Urothelium cell line (cell line): Measurements from ENCODE around the gene JMJD7.

ENCODE experiments used
- DNase-seq: peaks from one replicate; pipeline ENCODE4 v3.0.0; 2011; ENCODE audit warnings: low spot score, mixed read lengths
- FAIRE-seq: peaks from 2 replicates; lab custom pipeline; 2011; peaks lifted over from hg19 to GRCh38; lab: Jason Lieb, UNC

JMJD7 gene

DNA sequence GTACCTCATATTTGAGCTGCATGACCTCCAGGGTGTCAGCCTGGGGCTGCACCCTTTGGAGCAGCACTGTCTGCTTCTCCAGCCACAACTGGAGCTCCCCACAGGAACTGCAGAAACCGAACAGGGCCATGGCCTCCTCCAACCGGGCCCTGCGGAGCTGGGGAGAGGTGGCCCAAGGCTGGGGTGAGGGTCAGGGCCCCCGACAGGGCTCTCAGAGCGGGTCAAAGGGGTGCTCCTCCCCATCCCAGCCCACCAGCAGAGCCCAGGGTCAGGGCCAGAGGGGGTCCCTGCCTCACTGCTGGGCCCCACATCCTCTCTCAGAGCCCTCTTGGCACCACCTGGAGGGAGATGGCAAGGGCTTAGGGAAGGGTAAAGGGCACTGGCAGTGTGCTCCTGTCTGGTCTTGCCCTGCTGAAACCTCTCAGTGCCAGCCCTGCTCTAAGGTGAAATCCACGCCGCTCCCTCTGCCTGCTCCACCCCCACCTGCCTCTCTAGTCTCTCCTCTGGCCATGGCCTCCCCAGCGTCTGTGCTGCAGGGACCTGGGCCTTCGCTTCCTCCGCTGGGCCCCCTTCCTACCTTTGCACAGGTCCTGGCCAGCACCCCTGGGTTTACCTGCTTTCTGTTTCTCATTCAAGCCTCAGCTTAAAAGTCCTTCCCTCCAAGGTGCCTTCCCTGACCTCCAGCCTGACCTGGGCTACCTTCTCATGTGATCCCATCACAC, 52.4 kb downstream of the JMJD7 start:
- FAIRE-seq (no peak), DNase-seq (no peak)

DNA sequence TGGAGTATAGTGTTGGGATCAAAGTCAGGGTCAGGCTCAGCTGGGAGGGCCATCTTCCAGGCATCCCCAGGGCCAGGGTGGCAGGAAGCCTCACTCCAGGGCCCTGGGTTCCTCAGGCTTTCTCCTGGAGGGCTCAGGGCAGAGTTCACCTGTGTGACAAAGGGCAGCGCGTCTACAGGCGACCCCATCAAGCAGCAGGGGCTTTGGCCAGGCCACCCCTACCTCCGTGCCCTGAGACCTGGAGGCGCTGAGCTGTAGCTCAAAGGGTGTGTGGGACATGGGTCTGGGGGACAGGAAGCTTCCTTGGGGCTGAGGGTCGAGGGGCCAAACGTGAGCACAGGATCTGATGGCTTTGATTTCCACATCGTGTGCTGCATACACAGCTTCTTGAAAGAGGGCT, 53.2 kb downstream of the JMJD7 start:
- no peak for DNase-seq
- no peak for FAIRE-seq

GRCh38 chr15:41881550-41881919, 53.6 kb downstream of the JMJD7 start:
- DNase-seq (no peak), FAIRE-seq (no peak)

- no peak for DNase-seq
- FAIRE-seq = no peak
Measured at GRCh38 chr15:41881920-41882688, 54.2 kb downstream of the JMJD7 start.

DNA sequence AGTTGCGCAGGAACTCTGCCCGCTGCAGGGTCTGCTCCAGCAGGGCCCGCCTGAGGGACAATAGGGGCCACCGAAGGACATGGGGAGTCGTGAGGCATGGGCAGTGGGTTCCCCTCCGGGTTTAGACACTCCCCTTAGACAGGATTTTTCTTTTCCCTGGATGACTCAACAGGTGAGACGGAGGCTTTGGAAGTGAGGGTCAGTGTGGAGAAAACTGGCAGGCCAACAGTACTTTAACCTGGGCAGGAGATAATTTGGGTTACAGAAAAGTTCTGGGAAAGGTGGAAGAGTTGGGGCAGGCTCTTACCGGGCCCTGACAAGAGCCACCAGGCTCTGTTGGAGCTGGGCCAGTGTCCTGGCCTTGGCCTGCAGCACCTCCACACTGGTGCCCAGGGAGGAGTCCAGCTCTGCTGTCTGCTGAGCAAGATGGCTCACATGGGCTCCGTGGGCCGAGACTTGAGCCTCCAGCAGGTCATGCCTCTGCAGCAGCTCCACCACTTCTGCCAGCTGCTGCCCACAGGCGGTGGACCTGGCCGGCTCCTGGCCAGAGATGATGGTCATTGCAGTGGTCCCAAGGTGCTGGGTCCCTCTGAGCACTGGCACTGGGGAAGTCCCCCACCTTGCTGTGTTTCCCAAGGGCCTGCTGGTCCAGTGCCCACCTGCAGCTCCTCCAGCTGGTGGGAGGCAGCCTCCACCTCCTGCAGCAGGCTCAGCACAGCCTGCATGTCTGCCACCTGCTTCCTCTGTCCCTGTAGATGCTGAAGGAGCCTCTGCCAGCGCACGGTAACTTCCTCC, 55.0 kb downstream of the JMJD7 start:
- no peak for DNase-seq
- no peak for FAIRE-seq

GRCh38 chr15:41883484-41883825, 55.6 kb downstream of the JMJD7 start:
- DNase-seq = no peak
- FAIRE-seq = no peak

DNA sequence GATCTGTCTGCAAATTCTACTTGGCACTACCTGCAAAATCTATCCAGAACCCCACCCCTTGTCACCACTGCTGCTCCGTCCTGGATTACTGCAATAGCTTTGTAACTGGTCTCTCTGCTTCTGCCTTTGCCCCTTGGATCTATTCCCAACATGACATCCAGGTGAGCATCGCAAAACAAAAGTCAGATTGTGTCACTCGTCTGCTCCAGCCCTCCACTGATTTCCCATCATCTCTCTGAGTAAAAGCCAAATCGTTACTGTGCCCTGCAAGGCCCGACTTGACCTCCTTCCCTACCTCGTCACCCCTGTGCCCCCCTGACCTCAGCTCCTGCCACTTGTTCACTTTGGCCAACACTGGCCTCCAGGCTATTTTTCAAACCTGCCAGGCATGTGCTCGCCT, 56.6 kb downstream of the JMJD7 start:
- DNase-seq (no peak), FAIRE-seq (no peak)

DNA sequence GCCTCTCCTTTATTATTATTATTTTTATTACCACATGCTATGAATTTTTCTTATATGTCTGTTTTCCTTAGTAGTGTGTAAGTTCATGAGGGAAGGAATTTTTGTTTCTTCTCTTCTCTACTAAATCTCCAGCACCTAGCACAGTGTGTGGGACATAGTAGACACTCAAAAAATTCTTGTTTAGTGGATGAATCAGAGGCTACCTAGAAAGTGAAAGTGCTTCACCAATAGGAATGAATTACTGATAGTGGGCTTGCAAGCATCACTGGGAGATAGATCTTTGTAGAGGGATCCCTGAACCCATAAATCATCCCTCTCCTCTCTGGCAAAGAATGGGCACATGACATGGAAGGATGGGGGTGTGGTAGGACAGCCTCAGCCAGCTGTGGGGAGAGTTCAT, 57.4 kb downstream of the JMJD7 start:
- no peak for FAIRE-seq
- DNase-seq = no peak

DNA sequence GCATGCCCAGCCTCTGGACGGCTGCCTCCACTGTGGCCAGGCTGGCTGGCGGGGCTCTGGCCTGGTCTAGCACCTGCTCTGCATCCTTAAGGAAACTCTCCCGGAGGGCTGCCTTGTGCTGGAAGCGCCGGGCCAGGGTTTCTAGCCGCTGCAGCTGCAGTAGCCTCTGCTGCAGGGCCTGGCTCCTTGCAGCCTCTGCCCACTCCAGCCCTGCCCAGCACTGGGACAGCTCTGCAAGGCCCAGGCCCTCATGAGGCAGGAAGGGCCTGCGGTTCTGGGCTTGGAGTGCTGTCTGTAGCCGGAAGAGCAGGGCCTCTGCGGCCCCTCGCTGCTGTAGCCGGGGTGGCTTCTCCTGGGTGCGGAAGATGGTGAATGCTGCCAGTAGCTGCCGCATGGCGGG, 57.9 kb downstream of the JMJD7 start:
- FAIRE-seq = no peak
- DNase-seq = no peak

GRCh38 chr15:41886741-41887140, 58.8 kb downstream of the JMJD7 start:
- FAIRE-seq = no peak
- no peak for DNase-seq

GRCh38 chr15:41887161-41887560, 59.3 kb downstream of the JMJD7 start:
- DNase-seq (no peak), FAIRE-seq (no peak)
